CD4-positive, alpha-beta T cell treated with Interleukin-12 subunit alpha and Interleukin-12 subunit beta, for 1 hour (primary cell): ENCODE results near the gene C5orf52.
"Not testable (repeated sequence)": the region's sequence is repeated elsewhere in the genome, so short reads cannot be mapped to it uniquely, and the experiment has no call there.

Experiments
- DNase-seq: peaks from one replicate; pipeline ENCODE4 v3.0.0-alpha.2; 2020

Gene C5orf52

DNA sequence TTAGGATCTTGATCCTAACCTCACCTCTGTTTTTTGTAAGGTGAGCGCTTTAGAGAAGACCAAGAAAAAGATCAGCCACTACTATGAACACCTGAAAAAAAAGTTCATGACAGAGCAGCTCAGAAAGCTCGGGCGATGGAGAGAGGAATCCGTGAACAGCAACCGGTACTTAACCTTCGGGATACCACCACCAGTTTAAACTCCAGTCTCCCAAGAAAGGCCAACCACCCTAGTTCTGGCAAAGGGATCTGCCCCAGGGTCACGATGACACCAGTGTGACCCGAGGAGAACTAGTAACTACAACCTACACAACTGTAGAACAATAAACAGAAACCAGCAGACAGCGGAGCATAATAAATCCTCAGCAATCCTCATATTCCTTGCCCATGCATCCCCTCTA, 8.5 kb downstream of the C5orf52 start:
- DNase-seq, result no peak

DNA sequence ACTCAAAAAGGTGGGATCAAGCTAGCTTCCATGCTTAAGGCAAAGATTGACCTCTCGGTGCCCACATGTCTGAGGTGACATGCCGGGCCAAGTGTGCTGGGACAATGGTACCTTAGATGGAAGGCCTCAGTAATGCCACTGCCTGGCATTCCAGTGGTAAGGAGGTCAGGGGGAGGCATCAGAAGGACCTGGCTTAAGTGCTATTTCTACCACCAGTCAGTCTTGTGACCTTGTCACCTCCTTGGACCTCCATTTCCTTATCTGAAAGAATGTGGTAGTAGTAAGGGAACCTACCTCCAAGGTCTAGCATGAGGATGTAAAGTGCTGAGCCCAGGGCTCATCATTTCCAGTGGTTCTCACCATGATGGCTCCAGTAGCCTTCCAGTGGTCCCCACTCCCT, 8.9 kb downstream of the C5orf52 start:
- DNase-seq, result no peak

DNA sequence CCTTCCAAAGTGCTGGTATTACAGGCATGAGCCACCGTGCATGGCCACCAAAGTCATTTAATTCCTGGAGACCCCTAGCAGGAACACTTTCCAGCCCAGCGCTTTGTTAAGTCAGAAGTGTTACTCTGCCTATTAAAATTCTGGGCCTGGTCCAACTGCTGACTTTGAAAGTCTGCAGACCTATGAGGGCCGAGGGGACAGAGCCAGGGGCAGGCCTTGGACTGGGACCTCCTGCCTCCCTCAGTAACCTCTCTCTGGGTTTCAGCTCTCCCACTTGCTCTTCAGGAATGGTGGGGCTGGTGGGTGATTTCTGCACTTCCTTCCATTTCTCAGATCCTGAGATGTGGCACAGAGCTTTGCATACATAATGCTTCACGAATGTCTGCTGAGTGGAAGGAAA, 9.7 kb downstream of the C5orf52 start:
- DNase-seq, result no peak

DNA sequence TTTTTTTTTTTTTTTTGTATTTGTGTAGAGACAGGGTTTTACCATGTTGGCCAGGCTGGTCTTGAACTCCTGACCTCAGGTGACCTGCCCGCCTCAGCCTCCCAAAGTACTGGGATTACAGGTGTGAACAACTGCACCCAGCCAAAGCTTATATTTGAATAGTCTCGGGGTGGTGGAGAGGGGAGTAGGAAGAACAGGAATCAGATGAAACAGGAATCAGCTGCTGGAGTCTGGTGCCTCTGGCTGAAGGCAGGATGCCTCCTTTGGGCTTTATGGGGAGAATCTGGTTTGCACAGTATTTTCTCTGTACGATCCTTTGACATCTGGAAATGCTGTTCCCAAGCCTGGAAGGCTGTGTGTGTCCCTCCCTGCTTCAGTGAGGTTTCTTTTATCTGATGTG, 10.9 kb downstream of the C5orf52 start:
- no peak for DNase-seq

DNA sequence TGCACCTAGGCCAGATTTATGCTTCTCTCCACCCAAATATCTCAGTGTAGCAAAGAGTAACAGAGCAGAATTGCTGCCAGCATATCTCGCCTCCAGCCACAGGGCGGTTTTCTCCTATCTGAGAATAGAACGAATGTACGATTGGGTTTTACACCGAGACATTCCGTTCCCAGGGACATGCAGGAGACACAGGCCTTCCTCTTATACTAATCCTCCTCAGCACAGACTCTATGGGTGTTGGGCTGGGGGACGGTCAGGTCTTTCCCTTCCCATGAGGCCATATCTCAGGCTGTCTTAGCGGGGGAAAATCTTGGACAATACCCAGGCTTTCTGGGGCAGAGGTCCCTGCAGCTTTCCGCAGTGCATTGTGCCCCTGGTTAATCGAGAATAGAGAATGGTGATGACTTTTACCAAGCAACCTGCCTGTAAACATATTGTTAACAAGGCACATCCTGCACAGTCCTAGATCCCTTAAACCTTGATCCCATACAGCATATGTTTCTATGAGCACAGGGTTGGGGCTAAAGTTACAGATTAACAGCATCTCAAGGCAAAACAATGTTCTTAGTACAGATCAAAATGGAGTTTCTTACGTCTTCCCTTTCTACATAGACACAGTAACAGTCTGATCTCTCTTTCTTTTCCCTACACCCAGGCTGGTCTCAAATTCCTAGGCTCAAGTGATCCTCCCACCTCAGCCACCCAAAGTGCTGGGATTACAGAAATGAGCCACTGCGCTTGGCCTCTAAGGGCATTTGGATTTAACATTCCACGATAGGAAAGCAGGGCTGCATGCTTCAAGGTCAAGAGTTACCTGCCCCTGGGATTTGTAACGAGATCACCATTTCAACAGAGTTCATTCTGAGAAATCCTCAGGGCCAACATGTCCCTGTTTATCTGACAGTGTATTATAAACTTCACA, 15.2 kb downstream of the C5orf52 start:
- not testable (repeated sequence) for DNase-seq

DNA sequence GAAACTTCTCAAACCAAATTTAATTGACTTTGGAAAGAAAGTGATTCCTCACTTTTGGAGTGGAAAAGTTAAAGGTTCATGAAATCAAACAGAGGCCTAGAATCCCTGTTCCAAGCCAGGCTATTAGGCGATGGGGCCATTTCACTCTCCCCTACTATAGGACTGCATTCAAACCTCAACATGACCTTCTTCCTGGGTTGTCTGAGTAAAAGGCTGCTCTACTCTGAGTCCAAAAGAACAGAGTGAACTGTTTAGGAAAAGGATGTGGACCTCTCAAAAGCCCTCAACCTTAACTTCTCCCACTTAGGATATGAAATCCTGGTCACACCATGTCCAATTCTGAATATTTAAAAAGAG, 15.8 kb downstream of the C5orf52 start:
- DNase-seq, result no peak

DNA sequence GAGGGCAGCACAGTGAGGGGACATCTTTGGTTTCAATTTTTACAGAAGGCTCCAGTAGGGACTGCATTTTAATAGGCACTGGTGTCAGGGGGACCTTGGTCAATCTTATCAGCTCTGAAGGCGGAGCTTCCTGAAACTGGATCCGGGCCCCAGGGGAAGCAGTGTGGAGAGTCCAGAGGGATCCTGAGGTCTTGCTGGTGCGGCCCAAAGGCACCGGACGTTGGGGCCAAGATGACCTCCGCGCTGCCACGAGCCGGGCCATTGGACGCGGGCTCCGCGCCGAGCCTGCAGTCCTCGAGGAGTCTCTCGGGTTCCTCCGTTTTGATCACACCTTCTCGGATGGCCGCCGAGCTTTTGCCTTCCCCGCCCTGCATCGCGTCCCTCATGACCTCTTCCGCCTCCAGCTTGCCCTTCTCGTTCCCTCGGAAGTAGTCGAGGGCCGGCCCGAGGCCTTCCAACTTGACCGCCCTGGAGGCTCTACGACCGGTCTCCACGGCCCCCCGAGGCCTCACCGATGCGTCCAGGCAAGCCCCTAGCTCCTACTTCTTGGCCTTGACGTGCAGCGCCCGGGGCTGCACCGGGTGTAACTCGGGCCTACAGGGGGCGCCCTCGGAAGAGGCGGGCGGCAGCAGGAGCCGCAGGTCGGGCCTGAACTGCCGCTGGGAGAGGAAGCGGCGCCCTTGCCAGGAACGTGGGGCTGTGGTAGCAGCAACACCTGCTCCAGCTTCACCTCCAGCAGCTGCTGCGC, 18.8 kb downstream of the C5orf52 start:
- DNase-seq, result peak; percentile 40

DNA sequence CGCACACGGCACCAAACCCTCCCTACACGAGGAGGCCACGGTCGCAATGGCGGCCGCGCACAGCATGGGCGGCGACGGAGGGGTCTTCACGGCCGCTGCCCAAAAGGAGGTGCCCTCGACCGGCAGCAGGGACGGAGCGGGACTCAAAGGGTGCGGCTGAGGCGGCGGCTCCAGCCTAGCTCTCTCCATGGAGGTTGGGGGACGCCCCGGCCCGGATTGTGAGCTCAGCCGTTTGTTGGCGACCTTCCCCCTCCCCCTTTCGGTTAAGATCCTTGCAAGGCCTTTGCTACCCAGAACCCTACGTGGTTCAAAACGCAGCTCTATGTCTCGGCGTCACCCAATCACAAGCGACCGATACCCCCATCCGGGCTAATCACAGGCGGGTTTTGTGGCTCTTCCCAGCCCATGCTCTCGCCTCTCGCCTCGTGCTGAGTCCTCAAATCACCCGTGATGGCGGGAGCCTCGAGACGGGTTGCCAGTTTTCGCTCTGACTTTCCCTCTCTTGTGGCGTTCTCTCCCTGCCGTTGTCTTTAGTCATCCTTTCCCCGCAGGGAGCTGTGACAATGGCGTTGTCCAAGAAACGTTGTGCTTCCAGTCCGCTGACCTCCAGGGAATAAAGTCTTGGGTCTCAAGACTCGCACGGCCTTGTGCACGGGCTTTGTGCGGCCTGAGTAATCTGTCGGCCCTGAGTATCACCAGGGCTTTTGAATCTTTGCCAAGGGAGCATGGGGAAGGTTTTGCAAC, 19.5 kb downstream of the C5orf52 start:
- DNase-seq, result no peak

DNA sequence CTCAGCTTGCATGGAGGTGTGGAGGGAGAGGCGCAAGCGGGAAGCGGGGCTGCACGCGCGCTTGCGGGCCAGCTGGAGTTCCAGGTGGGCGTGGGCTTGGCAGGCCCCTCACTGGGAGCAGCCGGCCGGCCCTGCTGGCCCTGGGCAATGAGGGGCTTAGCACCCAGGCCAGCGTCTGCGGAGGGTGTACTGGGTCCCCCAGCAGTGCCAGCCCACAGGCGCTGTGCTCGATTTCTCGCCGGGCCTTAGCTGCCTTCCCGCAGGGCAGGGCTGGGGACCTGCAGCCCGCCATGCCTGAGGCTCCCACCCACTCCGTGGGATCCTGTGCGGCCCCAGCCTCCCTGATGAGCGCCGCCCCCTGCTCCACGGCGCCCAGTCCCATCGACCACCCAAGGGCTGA, 22.5 kb downstream of the C5orf52 start:
- not testable (repeated sequence) for DNase-seq

DNA sequence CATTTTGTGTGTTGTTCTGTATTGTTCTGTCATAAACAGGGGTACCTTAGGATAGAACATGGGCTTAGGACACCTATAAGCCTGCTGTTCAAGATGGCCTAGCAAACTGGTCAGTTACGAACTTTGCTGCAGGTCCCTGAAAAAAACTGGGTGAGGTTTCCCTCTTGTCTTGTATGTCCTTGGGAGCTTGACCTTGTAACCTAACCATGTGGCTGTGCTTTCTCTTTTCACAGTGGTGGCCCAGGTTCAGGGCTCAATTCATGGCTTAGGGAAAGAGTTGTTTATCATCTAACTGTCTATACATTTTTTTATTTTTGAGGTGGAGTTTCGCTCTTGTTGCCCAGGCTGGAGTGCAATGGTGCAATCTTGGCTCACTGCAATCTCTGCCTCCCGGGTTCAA, 24.8 kb downstream of the C5orf52 start:
- DNase-seq, result not testable (repeated sequence)

DNA sequence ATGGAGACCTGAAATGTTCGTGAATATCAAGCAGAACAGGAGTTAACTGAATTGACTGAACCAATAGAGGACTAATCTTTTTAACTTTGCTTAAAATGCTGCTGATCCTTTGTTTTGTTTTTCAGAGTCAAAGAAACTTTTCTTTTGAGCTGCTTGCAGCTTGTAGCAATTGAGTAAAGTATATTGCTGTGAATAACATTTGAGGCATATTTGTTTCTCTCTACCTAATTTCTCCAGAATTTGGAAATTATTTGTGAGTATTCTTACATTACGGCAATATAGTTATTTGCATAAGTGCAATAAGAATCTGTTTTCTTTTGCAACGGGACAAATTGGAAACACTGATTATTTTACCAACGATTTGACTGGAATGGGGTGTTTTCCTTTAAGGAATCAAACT, 27.3 kb downstream of the C5orf52 start:
- DNase-seq, result not testable (repeated sequence)

DNA sequence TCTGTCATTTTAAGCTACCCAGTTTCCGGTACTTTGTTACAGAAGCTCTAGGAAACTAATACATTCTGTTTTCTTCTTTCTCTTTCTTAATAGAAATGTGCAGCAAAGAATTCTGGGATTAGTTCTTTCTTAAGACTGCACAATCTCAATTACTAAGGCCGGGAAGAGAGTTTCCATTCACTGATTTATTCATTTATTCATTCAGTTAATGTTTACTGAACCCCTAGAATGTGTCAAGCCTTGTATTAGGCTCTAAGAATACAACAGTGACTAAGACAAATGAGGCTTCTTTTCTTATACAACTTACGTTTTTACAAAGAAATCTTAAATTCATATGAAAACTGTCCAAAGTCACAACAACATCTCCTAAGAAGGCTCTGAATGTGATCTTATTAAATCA, 32.4 kb downstream of the C5orf52 start:
- DNase-seq, result no peak

DNA sequence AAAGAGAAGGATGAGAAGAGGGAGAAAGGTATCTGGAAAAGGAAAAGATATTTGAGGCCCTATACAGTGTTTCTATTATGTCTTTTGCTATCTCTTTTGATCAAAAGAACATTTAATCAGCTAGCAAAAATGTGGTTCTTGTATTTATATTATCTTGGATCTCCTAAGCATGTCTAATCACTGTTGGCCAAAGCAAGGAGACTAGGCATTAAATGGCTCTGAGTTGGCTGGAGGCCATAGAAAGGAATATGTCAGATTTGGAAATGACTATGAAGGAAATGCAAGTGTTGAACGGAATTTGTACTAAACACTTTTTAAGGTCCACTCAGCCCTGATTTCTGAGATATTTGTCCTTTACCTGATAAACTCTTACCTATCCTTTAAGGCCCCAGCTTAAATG, 37.5 kb downstream of the C5orf52 start:
- DNase-seq, result no peak

DNA sequence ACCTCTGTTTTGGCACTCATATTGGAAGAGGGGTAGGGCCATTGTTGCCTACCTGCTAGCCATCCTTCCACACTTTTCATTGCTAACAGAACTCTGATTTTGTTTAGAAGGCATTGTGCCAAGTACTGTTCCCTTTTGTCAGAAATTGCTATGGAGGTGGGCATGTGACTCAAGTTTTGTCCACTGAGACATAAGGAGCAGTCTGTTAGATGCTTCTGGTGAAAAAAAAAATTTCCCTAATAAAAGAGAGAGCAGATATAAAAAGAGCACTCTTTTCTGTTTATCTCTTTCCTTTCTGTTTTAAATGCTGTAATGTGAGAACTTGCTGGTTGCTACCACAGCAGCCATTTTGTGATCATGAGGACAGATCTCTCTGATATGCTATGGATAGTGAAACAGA, 38.0 kb downstream of the C5orf52 start:
- DNase-seq, result no peak

DNA sequence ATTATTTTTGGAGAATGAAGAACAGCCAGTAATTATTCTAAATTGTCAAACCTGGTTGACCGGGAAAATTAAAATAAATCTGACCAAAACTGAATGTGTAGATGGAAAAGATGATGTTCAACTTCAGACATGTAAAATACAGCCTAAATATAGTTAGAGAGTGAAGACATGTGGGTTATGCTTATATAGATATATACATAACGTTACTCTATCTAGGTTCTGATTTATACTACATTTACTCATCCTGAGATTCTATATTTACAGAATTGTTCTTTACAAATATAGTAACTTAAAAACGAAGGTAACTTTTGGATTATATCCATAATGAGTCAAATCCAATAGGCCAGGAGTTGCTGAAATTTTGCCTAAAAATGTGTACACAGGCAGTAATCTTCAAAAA, 39.1 kb downstream of the C5orf52 start:
- no peak for DNase-seq

DNA sequence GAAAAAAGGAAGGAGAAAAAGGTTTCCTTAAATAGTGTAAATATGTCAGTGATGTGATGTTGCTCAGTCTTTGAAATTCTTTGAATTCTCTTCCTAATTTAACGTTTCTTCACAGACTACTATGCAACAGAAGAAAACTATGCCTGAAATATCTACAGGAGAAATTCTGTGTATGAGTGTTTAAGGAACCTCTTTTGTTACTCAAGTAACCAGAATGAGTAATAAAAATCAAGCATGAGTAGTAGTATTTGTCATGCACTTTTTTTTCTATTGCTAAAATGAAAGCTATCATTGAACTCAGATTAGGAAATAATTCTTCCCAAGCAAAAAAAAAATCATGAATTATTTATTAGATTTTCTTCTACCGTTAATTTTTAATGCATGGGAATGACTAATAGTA, 39.5 kb downstream of the C5orf52 start:
- DNase-seq, result no peak

DNA sequence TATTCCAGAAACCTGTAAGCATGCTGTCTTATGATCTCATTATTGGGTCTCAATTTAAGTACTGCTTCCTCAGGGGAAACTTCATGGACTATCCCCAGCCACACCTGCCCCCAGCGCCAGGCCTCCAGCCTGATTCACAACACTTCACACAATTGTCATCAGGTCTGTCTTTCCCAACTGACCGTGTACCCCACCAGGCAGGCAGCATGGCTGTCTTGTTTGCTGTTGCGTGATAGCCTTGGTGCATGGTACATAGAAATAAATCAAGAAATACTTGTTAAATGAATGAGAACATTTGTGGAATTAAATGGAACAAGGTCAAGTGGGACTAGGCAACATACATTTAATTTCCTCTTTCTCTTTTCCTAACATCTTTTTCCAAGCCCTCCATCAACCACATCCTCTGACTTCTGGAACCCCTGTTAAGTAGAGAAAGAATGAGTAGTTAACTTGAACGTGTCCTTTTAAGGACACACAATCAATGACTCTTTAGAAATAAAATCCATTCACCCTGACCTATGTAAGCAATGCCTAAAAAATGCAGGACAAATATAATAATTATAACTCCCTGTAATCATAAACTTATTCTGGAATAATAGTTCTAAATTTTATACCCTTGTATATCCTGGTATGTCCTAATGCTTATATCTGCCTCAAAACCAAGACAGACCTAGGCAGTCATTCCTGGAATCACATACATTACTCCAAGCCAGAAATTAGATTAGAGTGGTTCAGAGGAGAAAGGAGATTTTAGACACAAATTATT, 42.7 kb downstream of the C5orf52 start:
- no peak for DNase-seq

DNA sequence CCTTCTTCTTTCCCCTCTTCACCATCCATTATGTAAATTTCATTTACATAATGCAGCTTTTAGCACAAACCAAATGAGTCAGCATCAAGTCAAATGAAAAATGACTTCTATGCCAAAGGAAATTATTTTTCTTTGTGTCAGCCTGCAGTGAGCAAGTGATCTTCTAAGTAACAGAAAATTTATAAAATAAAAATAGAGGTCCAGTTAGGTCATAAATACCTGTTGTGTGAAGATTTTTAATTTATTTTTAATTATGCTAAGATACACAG, 43.2 kb downstream of the C5orf52 start:
- DNase-seq, result no peak

DNA sequence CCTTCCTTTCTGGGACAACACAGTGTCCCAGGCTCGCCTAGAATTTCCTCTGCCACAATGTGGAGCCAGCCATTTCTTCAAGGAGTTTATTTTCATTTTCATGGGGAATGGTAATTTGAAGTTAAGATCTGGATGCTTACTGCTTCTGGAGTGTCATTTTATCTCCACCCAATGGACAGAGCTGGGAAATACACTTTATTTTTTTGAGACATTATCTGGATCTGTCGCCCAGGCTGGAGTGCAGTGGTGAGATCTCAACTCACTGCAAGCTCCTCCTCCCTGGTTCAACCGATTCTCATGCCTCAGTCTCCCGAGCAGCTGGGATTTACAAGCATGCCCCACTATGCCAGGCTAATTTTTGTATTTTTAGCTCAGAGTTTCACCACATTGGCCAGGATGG, 47.2 kb downstream of the C5orf52 start:
- peak; percentile 63 for DNase-seq

DNA sequence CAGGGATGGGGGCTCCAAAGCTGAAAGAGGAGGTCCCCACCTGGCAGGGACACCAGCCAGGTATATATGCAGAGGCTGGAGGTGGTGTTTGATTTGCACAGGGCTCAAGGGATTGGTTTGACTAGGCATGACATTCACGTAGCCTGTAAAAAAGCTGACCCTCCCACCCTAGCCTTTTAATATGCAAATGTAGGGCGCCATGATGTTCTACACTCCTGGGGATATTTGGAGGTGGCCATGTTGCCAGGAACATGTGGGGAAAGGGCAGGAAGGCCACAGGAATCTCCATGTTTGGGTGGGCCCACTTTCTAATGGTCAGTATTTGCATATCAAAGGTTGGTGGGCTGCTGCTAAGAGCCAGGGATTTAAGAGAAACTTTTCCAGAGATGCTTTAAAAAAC, 47.9 kb downstream of the C5orf52 start:
- DNase-seq, result no peak

DNA sequence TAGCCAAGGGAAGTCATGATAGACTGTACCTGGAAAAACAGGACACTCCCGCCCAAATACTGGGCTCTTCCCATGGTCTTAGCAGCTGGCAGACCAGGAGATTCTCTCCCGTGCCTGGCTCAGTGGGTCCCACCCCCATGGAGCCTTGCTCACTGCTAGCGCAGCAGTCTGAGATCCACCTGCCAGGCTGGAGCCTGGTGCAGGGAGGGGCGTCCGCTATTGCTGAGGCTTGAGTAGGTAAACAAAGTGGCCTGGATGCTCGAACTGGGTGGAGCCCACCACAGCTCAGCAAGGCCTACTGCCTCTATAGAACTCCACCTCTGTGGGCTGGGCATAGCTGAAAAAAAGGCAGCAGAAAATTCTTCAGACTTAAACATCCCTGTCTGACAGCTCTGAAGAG, 49.8 kb downstream of the C5orf52 start:
- DNase-seq, result no peak

DNA sequence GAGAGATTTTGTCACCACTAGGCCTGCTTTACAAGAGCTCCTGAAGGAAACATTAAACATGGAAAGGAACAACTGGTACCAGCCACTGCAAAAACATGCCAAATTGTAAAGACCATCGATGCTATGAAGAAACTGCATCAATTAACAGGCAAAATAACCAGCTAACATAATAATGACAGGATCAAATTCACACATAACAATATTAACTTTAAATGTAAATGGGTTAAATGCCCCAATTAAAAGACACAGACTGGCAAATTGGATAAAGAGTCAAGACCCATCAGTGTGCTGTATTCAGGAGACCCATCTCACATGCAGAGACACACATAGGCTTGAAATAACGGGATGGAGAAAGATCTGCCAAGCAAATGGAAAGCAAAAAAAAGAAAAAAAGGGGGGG, 51.6 kb downstream of the C5orf52 start:
- DNase-seq, result not testable (repeated sequence)

DNA sequence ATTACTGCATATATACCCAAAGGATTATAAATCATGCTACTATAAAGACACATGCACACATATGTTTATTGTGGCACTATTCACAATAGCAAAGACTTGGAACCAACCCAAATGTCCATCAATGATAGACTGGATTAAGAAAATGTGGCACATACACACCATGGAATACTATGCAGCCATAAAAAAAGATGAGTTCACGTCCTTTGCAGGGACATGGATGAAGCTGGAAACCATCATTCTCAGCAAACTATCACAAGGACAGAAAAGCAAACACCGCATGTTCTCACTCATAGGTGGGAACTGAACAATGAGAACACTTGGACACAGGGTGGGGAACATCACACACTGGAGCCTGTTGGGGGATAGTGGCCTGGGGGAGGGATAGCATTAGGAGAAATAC, 55.3 kb downstream of the C5orf52 start:
- not testable (repeated sequence) for DNase-seq
